IPS DF 4.7 (cell line): ENCODE data around the gene CCDC116.
"Not testable (repeated sequence)": the region's sequence is repeated elsewhere in the genome, so short reads cannot be mapped to it uniquely, and the experiment has no call there.

ENCODE experiments used
- DNase-seq: peaks from one replicate; pipeline ENCODE4 v3.0.0-alpha.2; 2013; ENCODE audit warnings: low spot score; ENCODE audit errors: extremely low read depth

CCDC116 gene

GRCh38 chr22:21629255-21630149 lies 3.1 kb upstream of the CCDC116 start, which contains the start of gene YDJC:
YDJC (minus strand) TSS chr22:21630022; CDS start chr22:21630014, 8 bp downstream.
- no peak for DNase-seq

DNA sequence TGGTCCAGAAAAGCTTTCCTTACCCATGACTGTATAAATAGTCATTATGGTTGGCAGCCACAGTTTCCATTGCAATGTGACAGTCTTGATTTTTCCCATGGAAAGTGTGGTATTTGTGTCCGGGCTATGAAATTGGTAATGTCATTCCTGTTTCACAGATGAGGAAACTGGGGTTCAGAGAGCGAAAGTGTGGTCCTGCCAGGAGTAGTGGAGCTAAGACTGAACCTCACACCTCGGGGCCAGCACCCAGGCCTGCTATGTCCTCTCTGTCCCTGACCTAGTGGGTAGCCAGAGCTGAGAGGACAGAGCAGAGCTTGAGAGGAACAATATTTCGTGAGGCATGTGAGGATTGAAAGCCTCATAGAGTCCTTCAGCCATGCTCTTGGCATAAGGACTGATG lies 1.5 kb upstream of the CCDC116 start:
- DNase-seq: no peak

GRCh38 chr22:21632931-21633330 lies 371 bp downstream of the CCDC116 start:
- DNase-seq: no peak

DNA sequence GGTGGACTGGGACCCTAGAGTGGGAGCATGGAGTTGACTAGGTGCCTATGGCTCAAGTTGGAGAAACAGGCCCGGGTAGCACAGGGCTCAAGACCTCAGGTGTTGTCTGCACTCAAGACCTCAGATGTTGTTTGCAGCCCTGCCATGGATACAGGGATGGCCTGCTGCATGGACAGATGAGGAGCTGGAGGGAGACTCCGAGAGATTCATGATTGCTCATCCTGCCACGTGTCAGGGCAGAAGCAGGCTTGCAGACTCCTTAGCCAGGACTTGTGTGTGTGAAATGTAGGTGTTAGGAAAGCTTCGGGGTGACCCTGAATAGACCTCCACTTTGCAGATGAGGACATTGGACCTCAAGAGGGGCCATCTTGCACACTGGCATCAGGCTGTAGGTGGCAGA lies 921 bp downstream of the CCDC116 start:
- no peak for DNase-seq

DNA sequence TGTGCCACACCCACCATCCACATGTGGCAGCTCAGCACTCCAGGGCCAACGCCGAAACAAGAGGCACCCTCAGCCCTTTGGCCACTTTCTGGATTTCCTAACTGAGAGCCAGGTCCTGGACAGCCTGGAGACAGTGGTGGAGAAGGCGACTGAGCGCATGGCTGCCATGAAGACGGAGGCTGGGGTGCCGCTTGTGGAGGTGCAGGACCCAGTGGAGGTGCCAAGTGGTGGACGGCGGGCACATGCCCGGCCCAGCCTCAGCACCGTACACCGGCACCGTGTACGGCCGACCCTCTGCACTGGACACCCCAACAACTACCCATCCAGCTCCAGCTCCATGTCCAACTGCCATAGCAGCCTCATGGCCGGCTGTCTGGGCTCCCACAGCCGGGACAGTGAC lies 1.5 kb downstream of the CCDC116 start:
- no peak for DNase-seq

DNA sequence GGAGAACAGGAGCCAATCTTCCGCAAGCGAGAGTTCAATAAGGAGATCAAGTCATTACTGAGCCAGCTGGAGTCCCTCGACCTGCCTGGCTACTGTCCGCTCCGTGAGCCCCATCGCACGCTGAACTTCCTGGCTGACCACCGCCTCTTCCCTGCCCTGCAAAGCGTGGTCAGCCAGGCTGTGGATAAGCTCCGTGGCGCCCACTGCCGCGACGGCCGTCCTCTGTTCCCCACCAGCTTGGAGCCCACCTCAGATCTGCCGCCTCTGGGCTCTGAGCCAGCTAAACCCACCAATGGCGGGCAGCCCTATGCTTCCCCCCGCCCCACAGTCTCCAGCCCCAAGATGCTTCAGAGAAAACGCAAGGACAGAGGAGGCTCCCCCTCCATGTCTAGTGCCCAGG lies 2.3 kb downstream of the CCDC116 start:
- DNase-seq: no peak

DNA sequence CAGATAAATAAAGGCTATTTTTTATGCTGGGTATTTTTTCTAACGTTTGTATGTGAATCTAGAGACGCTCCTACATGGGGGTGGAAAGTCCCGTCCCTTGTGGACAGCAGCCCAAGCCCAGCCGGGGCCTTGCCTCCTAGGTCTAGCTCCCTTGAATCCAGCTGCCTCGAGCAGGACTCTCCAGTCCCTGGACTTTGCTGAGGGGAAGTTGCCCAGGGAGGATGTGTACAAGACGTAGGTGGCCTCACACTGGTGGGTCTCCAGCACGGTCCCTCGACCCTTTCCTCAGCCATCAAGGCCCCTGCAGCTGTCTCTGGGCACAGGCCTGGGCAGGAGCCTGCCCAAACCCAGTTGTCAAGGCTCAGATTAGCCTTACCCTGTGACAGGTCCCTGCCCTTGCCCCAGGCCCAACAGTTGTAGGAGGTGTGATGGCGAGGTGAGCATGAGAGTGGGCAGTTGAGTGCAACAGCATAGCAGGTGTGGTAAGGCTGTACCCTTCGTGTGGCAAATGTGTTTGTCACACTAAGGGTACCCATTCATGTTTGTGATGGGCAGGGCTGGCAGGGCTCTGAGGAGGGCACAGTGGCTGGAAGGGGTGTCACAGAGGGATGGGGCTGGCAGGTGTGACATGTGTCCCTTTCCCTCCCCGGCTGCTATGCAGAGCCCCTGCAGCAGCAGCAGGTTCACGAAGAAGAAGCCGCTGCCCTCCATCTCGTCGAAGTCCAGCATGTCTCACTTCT lies 3.4 kb downstream of the CCDC116 start:
- no peak for DNase-seq

DNA sequence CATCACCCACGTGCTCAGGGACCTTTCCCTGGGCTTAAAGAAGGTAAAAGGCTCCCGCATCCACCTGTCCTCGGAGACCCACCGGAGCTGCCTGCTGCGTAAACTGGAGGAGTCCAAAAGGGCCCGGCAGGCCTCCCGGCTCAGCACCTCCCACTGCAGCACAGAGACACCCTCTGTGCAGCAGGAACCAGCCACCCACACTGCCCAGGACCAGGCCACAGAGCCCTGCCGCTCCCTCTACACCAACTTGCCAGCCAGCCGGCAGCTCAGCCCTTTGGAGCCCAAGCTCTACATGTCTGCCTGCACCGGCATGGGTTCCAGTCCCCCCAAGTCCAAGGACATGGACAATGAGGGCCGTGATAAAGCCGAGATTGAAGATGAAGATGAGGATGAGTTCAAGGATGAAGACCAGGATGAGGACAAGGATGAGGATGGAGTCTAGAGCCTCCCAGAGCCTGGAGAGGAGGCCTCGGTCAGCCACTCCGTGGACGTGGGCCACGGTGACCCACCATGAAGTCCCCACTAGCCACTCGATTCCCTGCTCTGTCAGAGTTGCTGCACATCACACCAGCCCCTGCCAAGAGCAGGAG lies 4.2 kb downstream of the CCDC116 start:
- DNase-seq: no peak

DNA sequence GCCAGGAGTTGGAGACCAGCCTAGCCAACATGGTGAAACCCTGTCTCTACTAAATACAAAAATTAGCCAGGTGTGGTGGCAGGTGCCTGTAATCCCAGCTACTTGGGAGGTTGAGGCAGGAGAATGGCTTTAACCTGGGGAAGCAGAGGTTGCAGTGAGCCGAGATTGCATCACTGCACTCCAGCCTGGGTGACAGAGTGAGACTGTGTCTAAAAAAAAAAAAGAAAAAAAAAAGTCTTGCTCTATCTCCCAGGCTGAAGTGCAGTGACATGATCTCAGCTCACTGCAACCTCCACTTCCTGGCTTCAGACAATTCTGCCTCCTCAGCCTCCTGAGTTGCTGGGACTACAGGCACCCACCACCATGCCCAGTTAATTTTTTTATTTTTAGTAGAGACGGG lies 4.9 kb downstream of the CCDC116 start:
- not testable (repeated sequence) for DNase-seq

DNA sequence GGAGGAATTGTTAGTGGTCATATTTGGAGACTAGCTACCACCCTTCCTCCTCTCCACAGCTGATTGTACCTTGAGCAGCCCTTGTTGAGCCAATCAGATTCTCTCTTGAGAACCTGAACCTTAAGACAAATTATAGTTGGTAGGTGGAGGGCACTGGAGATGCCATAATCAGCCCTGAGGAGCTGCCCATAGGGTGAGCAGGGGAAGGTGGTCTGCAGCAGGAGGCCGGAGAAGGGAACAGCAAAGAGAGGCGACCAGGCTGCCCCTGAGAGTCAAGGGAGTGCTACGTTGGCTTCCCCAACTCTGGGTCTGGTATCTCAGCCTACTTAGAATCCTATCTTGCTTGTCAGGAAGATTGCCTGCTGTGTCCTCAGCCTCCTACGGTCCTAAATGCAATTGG lies 6.8 kb downstream of the CCDC116 start:
- no peak for DNase-seq

- DNase-seq: no peak
These were observed 8.2 kb downstream of the CCDC116 start for GRCh38 chr22:21640810-21641209.

GRCh38 chr22:21641417-21641788 lies 8.8 kb downstream of the CCDC116 start:
- no peak for DNase-seq

GRCh38 chr22:21641789-21642583 lies 9.4 kb downstream of the CCDC116 start, which contains the start of gene SDF2L1:
SDF2L1 (plus strand) TSS chr22:21642302; CDS start chr22:21642337, 35 bp downstream.
- no peak for DNase-seq

DNA sequence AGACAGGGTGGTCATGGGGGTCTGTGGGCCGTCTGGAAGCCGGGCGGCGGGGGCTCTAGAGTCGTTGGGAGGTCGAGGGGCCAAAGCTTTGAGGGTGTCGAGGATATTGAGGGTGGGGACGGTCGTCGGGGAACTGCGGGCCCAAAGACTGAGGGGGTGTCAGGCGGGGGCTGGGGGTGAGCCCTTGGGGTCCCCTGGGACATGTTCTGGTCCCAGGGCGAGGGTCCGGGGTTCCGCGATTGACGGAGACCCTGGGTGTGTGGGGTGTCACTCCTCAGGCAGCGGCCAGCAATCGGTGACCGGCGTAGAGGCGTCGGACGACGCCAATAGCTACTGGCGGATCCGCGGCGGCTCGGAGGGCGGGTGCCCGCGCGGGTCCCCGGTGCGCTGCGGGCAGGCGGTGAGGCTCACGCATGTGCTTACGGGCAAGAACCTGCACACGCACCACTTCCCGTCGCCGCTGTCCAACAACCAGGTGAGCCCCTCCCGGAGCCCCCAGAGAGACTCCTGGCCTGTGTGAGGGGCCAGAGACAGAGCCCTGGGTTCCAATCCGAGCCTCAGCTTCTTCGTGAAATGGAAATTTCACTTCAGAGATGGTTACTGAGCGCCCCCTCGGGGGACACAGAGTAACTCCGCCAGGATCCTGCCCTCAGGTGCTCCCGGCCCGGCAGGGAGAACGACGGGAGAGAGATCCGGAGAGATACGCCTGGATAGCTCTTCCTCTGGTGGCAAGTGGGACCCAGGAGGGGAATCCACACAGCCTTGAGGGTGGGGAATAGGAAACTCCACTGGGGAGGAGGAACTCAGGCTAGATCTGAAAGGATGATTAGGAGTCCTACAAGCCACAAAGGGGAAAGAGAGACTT lies 10.3 kb downstream of the CCDC116 start:
- DNase-seq: no peak

- no peak for DNase-seq
These were observed 11.2 kb downstream of the CCDC116 start for GRCh38 chr22:21643533-21644357.

GRCh38 chr22:21645513-21645912 lies 13.0 kb downstream of the CCDC116 start:
- not testable (repeated sequence) for DNase-seq

GRCh38 chr22:21646608-21647590 lies 14.3 kb downstream of the CCDC116 start:
- DNase-seq: no peak

DNA sequence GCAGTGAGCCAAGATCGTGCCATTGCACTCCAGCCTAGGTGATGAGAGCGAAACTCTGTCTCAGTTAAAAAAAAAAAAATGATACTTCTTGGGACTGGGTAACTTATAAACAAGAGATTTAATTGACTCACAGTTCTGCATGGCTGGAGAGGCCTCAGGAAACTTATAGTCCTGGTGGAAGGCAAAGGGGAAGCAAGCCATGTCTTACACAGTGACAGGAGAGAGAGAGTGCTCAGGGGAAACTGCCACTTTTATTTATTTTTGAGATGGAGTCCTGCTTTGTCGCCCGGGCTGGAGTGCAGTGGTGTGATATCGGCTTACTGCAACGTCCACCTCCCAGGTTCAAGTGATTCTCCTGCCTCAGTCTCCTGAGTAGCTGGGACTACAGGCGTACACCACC lies 17.7 kb downstream of the CCDC116 start:
- no peak for DNase-seq
